GM12878 (cell line): ENCODE data around the gene YEATS4. TPM values are rescaled to one million over a fixed set of nuclear protein-coding genes. Genes with fewer than 3 reads are reported as not detected.

Experiments
- ATAC-seq: fragments of 200-7000 bp; cut with Tn5 transposase; 3 replicates; pipeline ENCODE4 v1.9.1; 2020; ENCODE audit warnings: mild to moderate bottlenecking, moderate library complexity
- BruUV-seq: library from RNA; stranded (reverse); fragments of 400-500 nt; replicated peaks from 2 replicates; lab custom pipeline; 2021; lab: Mats Ljungman, UMichigan
- CTCF ChIA-PET: fragments of 300-600 bp; sonication (Branson Sonifier 250); formaldehyde crosslinking; extraction: SDS; loops from one replicate; lab custom pipeline; 2021; ENCODE audit warnings: inconsistent platforms; lab: Yijun Ruan, JAX
- POLR2A ChIA-PET: fragments of 350-600 bp; formaldehyde crosslinking; extraction: SDS; loops from one replicate; lab custom pipeline; 2021; ENCODE audit warnings: inconsistent platforms; lab: Charles Lee
- RAD21 ChIA-PET: fragments of 300-600 bp; sonication (Branson Sonifier 250); formaldehyde crosslinking; loops from one replicate; lab custom pipeline; 2023; ENCODE audit warnings: antibody characterized with exemption; ENCODE audit not compliant: unreplicated experiment; lab: Charles Lee
- SMC1A ChIA-PET: fragments of 300-600 bp; sonication (Branson Sonifier 250); formaldehyde crosslinking; loops from one replicate; lab custom pipeline; 2023; ENCODE audit not compliant: unreplicated experiment, uncharacterized antibody; lab: Charles Lee
- DNase-seq: peaks from one replicate; pipeline ENCODE4 v3.0.0-alpha.2; 2011; ENCODE audit warnings: low read depth, low spot score
- FAIRE-seq: peaks from 3 replicates; lab custom pipeline; 2011; peaks lifted over from hg19 to GRCh38; lab: Jason Lieb, UNC
- H2AFZ ChIP-seq: 2 replicates; pipeline ENCODE4 v1.6.0; 2011; ENCODE audit warnings: low read depth, low read length, control low read depth; ENCODE audit not compliant: control insufficient read depth
- H3K27ac ChIP-seq: 2 replicates; pipeline ENCODE4 v1.5.1; 2011; ENCODE audit warnings: control low read depth; ENCODE audit not compliant: control insufficient read depth, insufficient read depth
- H3K27me3 ChIP-seq, 2 experiments: replicated peaks in 1 of 2; 2 replicates each; pipeline versions ENCODE4 v1.6.0 to v1.6.1; 2011; ENCODE audit warnings: low read length in 1 of 2; ENCODE audit not compliant: control insufficient read depth in 2 of 2, insufficient read depth in 2 of 2
- H3K36me3 ChIP-seq, 2 experiments: 2 replicates each; pipeline ENCODE4 v1.5.1; 2011; ENCODE audit warnings: low read length in 1 of 2; ENCODE audit not compliant: control insufficient read depth in 2 of 2, insufficient read depth in 2 of 2
- H3K4me1 ChIP-seq: 2 replicates; pipeline ENCODE4 v1.6.1; 2011; ENCODE audit warnings: mild to moderate bottlenecking, low read length, moderate library complexity, mixed read lengths; ENCODE audit not compliant: control insufficient read depth, insufficient read depth
- H3K4me2 ChIP-seq: 2 replicates; pipeline ENCODE4 v1.6.0; 2011; ENCODE audit warnings: control low read depth; ENCODE audit not compliant: control insufficient read depth, insufficient read depth
- H3K4me3 ChIP-seq: fragments of 200-600 bp; sonication (generic); 2 replicates; pipeline ENCODE4 v1.5.1; 2016
- H3K79me2 ChIP-seq: 2 replicates; pipeline ENCODE4 v1.6.0; 2011; ENCODE audit warnings: low read length; ENCODE audit not compliant: control insufficient read depth, insufficient read depth
- H3K9ac ChIP-seq: 2 replicates; pipeline ENCODE4 v1.8.0; 2011; ENCODE audit warnings: low read length, control low read depth, mixed read lengths; ENCODE audit not compliant: control insufficient read depth, insufficient read depth
- H3K9me3 ChIP-seq: replicated peaks from 3 replicates; pipeline ENCODE4 v1.5.1; 2011; ENCODE audit warnings: mild to moderate bottlenecking, low read length; ENCODE audit not compliant: control insufficient read depth, insufficient read depth
- H4K20me1 ChIP-seq: 2 replicates; pipeline ENCODE4 v1.6.0; 2011; ENCODE audit not compliant: control insufficient read depth, insufficient read depth
- BHLHE40 ChIP-seq, 2 experiments: fragments of 450-650 bp in 1 of 2; IDR thresholded peaks; 2 replicates each; pipeline ENCODE4 v1.6.1; 2011 to 2017; ENCODE audit warnings: low read depth in 2 of 2, borderline replicate concordance in 1 of 2, improper control_type of control experiment in 1 of 2, low read length in 1 of 2, mild to moderate bottlenecking in 1 of 2
- BMI1 ChIP-seq: fragments of 450-650 bp; IDR thresholded peaks from 2 replicates; pipeline ENCODE4 v1.6.1; 2016; ENCODE audit warnings: mild to moderate bottlenecking, moderate library complexity, borderline replicate concordance
- BRCA1 ChIP-seq: IDR thresholded peaks from 2 replicates; pipeline ENCODE4 v1.6.1; 2011; ENCODE audit warnings: low read depth, low read length, improper control_type of control experiment
- CBX5 ChIP-seq: sonication (generic); IDR thresholded peaks from 2 replicates; pipeline ENCODE4 v1.6.1; 2016; ENCODE audit warnings: low read depth, moderate library complexity, mild to moderate bottlenecking, inconsistent platforms
- CHD2 ChIP-seq: IDR thresholded peaks from 2 replicates; pipeline ENCODE4 v1.6.1; 2011; ENCODE audit warnings: low read depth, low read length, improper control_type of control experiment, borderline replicate concordance
- CREB1 ChIP-seq: IDR thresholded peaks from 2 replicates; pipeline ENCODE4 v1.6.1; 2012; ENCODE audit warnings: low read depth, mild to moderate bottlenecking, inconsistent platforms
- EP300 ChIP-seq, 2 experiments: fragments of 150-350 bp in 1 of 2; IDR thresholded peaks; 2 replicates each; pipeline ENCODE4 v1.6.1; 2011 to 2012; ENCODE audit warnings: low read depth in 2 of 2, low read length in 2 of 2, borderline replicate concordance in 1 of 2, improper control_type of control experiment in 1 of 2, inconsistent platforms in 1 of 2; ENCODE audit not compliant: control insufficient read depth in 1 of 2
- FOXM1 ChIP-seq: IDR thresholded peaks from 2 replicates; pipeline ENCODE4 v1.6.1; 2012; ENCODE audit warnings: low read depth, mild to moderate bottlenecking, inconsistent platforms, low read length, moderate library complexity
- GATAD2B ChIP-seq: fragments of 450-650 bp; conservative IDR thresholded peaks from 2 replicates; pipeline ENCODE4 v1.6.1; 2017; ENCODE audit warnings: low read depth, mild to moderate bottlenecking, moderate library complexity
- POLR2A ChIP-seq: IDR thresholded peaks from 2 replicates; pipeline ENCODE4 v1.6.1; 2011; ENCODE audit warnings: low read depth, mild to moderate bottlenecking, low read length
- POU2F2 ChIP-seq: IDR thresholded peaks from 3 replicates; pipeline ENCODE4 v1.6.1; 2011; ENCODE audit warnings: low read depth, mild to moderate bottlenecking, low read length, borderline replicate concordance
- SP1 ChIP-seq: IDR thresholded peaks from one replicate; pipeline ENCODE4 v1.6.1; 2011; ENCODE audit warnings: low read depth, low read length
- WGBS: methylation state at CpG from one replicate; pipeline ENCODE4 v1.1.6; 2016; ENCODE audit warnings: low lambda C conversion rate; ENCODE audit not compliant: insufficient replicate concordance, insufficient coverage; ENCODE audit errors: missing lambda C conversion rate; 5-methylcytosine and 5-hydroxymethylcytosine counted together
- in situ Hi-C: fragments of 300-500 bp; cut with MboI; formaldehyde crosslinking; loops from 9 replicates; pipeline ENCODE4 v1.14.3; 2018; ENCODE audit warnings: mixed read lengths
- intact Hi-C: fragments of 100-400 bp; cut with micrococcal nuclease; formaldehyde crosslinking; loops from one replicate; pipeline ENCODE4 v1.14.2; 2022; ENCODE audit not compliant: unreplicated experiment
- polyA plus RNA-seq, 11 experiments: library from polyadenylated mRNA; depleted of rRNA in 4 of 11; unstranded in 6 of 11; stranded (reverse) in 5 of 11; fragments of >200 nt; fragmentation: Nextera tagmentation in 4 of 11; fragmentation: Illumina TruSeq in 1 of 11; extraction: Ambion mirVana in 4 of 11; extraction: Trizol in 1 of 11; gene quantifications; 1 replicate in 1 of 11; 2 replicates in 10 of 11; pipeline versions ENCODE4 v1.2.1 to v1.2.3, GENCODE V29; 2011 to 2016; ENCODE audit warnings: inconsistent platforms in 2 of 11, missing spikeins in 2 of 11, low read depth in 1 of 11
- total RNA-seq, 4 experiments: library from RNA; depleted of rRNA in 3 of 4; stranded (reverse); fragments of >200 nt in 3 of 4; fragmentation: Illumina TruSeq in 1 of 4; extraction: Trizol in 1 of 4; gene quantifications; 2 replicates each; pipeline versions ENCODE4 v1.2.1 to v1.2.3, GENCODE V29; 2013 to 2021
- TF ChIP-seq, protein P1 (sequence below): IDR thresholded peaks from 2 replicates; pipeline ENCODE4 v1.6.1; 2011; ENCODE audit warnings: borderline replicate concordance, low read depth, mild to moderate bottlenecking, moderate library complexity, mixed read lengths, low read length; ENCODE audit not compliant: insufficient read depth; ENCODE audit errors: extremely low read length

The YEATS4 gene
- total and polyA plus RNA-seq, 10 of the 15 experiments (the other 5 are each of a cell fraction or from before 2014, with no cell fraction given), result 23.8 to 45.4 (median 36.8) TPM

DNA sequence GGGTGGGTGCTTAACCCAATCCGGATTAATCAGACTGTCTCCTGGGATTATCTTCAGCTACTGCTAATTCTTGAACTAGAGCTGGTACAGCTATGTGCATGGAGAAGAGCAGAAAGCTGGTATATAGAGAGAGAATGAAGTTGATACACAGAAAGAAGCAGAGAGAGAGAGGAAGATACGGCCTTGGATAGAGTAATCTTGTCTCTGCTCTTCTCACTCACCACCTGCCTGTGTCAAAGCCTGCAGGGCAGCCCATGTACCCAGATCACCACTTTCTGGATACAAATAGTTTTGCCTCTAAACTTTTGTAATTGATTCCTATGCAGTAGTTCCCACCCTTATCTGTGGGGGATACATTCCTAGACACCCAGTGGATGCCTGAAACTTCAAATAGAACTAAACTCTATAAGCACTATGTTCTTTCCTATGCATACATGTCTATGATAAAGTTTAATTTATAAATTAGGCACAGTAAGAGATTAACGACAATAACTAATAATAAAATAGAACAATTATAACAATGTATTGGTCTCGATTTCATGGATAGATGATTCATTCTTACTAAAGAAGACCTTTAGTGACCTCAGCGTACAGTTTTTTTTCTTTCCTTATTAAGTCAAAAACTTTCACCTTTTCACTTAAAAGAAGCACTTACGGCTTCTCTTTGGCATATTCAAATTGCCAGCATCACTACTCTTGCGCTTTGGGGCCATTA lies 45.5 kb downstream of the YEATS4 start:
- no peaks in the 10 kb centered on the region for H3K79me2 ChIP-seq
- ChIA-PET POLR2A (no interaction called here), SMC1A (no interaction called here), CTCF (no interaction called here), RAD21 (interaction anchor here (1.4 kb wide), 1 partner anchor 166 kb away, joined by 3 read pairs; no protein-coding TSS in a partner anchor)
- no peak overlapping the region for H3K4me2 ChIP-seq
- no peak for FAIRE-seq
- TF ChIP-seq BHLHE40 (IDR thresholded peaks at IDR 0.05; ENCODE audit: borderline replicate concordance in 1 of 2, low read depth in 2 of 2, low read length in 1 of 2), result no peak
- no peak for TF ChIP-seq SP1
- TF ChIP-seq CBX5, result no peak
- no peak for TF ChIP-seq POLR2A
- TF ChIP-seq FOXM1, result no peak
- TF ChIP-seq CREB1, result no peak
- no peak for TF ChIP-seq BMI1
- TF ChIP-seq, protein P1, sequence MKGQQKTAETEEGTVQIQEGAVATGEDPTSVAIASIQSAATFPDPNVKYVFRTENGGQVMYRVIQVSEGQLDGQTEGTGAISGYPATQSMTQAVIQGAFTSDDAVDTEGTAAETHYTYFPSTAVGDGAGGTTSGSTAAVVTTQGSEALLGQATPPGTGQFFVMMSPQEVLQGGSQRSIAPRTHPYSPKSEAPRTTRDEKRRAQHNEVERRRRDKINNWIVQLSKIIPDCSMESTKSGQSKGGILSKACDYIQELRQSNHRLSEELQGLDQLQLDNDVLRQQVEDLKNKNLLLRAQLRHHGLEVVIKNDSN, result no peak
- TF ChIP-seq BRCA1, result no peak
- no peak for TF ChIP-seq GATAD2B
- TF ChIP-seq EP300 (IDR thresholded peaks at IDR 0.05; ENCODE audit: borderline replicate concordance in 1 of 2, control insufficient read depth in 1 of 2, low read depth in 2 of 2, low read length in 2 of 2), result no peak
- no peak for TF ChIP-seq CHD2
- TF ChIP-seq POU2F2, result no peak
- H3K9ac ChIP-seq, result no peak overlapping the region
- no peak for ATAC-seq
- H3K27me3 ChIP-seq, result no peaks in the 10 kb centered on the region
- H2AFZ ChIP-seq, result no peak overlapping the region
- DNase-seq, result no peak
- H3K9me3 ChIP-seq, result no peaks in the 10 kb centered on the region
- H3K36me3 ChIP-seq, result no peaks in the 10 kb centered on the region
- no peaks in the 10 kb centered on the region for H4K20me1 ChIP-seq
- WGBS, result 96% methylated on average over 7 of the region's 7 CpGs
- H3K4me3 ChIP-seq, result no peak overlapping the region
- intact Hi-C loops (no loop called here), in situ Hi-C loops (no loop called here)
- no peak overlapping the region for H3K27ac ChIP-seq
- no peaks in the 10 kb centered on the region for H3K4me1 ChIP-seq
- BruUV-seq, result no TSS peak
